H9 (cell line): ENCODE measurements around the gene WDFY1. TPM values are rescaled to one million over a fixed set of nuclear protein-coding genes. Genes with fewer than 3 reads are reported as not detected.

Experiments used
- DNase-seq: peaks from one replicate; pipeline ENCODE4 v3.0.0-alpha.2; 2017
- H2AFZ ChIP-seq: one replicate; pipeline ENCODE4 v1.6.1; 2013; ENCODE audit warnings: mild to moderate bottlenecking, low read length, control low read depth, moderate library complexity
- H2AK5ac ChIP-seq: 2 replicates; pipeline ENCODE4 v1.6.1; 2013; ENCODE audit warnings: low read length, control low read depth, mixed read lengths; ENCODE audit not compliant: insufficient read length
- H2BK120ac ChIP-seq: one replicate; pipeline ENCODE4 v1.6.1; 2013; ENCODE audit warnings: low read depth, mild to moderate bottlenecking, low read length, control low read depth, inconsistent platforms; ENCODE audit not compliant: poor library complexity, severe bottlenecking
- H2BK12ac ChIP-seq: 2 replicates; pipeline ENCODE4 v1.6.1; 2013; ENCODE audit warnings: low read length, control low read depth, mixed read lengths, low read depth; ENCODE audit not compliant: insufficient read length
- H2BK15ac ChIP-seq: 2 replicates; pipeline ENCODE4 v1.6.1; 2013; ENCODE audit warnings: low read depth, low read length, control low read depth
- H2BK20ac ChIP-seq: one replicate; pipeline ENCODE4 v1.6.1; 2013; ENCODE audit warnings: low read depth, mild to moderate bottlenecking, low read length, control low read depth, inconsistent platforms; ENCODE audit not compliant: poor library complexity, severe bottlenecking
- H2BK5ac ChIP-seq: 2 replicates; pipeline ENCODE4 v1.6.1; 2013; ENCODE audit warnings: low read length, control low read depth, mixed read lengths; ENCODE audit not compliant: insufficient read length
- H3K14ac ChIP-seq: 2 replicates; pipeline ENCODE4 v1.6.1; 2013; ENCODE audit warnings: low read length, control low read depth; ENCODE audit not compliant: insufficient read depth
- H3K18ac ChIP-seq: 2 replicates; pipeline ENCODE4 v1.6.1; 2013; ENCODE audit warnings: low read depth, mild to moderate bottlenecking, mixed read lengths, low read length, control low read depth; ENCODE audit not compliant: insufficient read length
- H3K23ac ChIP-seq: 2 replicates; pipeline ENCODE4 v1.6.1; 2013; ENCODE audit warnings: low read length, control low read depth, mixed read lengths, low read depth; ENCODE audit not compliant: insufficient read length
- H3K23me2 ChIP-seq: 2 replicates; pipeline ENCODE4 v1.6.1; 2013; ENCODE audit warnings: low read depth, mild to moderate bottlenecking, mixed read lengths, low read length, control low read depth; ENCODE audit not compliant: insufficient read length, poor library complexity, severe bottlenecking
- H3K27ac ChIP-seq: 2 replicates; pipeline ENCODE4 v1.5.1; 2013; ENCODE audit warnings: low read length, control low read depth, mixed read lengths, low read depth; ENCODE audit not compliant: insufficient read length
- H3K27me3 ChIP-seq: 2 replicates; pipeline ENCODE4 v1.6.1; 2013; ENCODE audit warnings: low read length, control low read depth, inconsistent platforms; ENCODE audit not compliant: insufficient read depth
- H3K4ac ChIP-seq: 2 replicates; pipeline ENCODE4 v1.6.1; 2013; ENCODE audit warnings: low read depth, mild to moderate bottlenecking, control low read depth, inconsistent platforms, low read length, moderate library complexity
- H3K4me1 ChIP-seq: 2 replicates; pipeline ENCODE4 v1.6.1; 2013; ENCODE audit warnings: low read length, control low read depth, inconsistent platforms; ENCODE audit not compliant: insufficient read depth
- H3K4me2 ChIP-seq: 2 replicates; pipeline ENCODE4 v1.6.1; 2013; ENCODE audit warnings: low read length, control low read depth, mixed read lengths; ENCODE audit not compliant: insufficient read length, insufficient read depth
- H3K56ac ChIP-seq: 2 replicates; pipeline ENCODE4 v1.6.1; 2013; ENCODE audit warnings: low read depth, mild to moderate bottlenecking, mixed read lengths, low read length, control low read depth; ENCODE audit not compliant: insufficient read length
- H3K79me1 ChIP-seq: 2 replicates; pipeline ENCODE4 v1.6.1; 2013; ENCODE audit warnings: low read depth, mild to moderate bottlenecking, moderate library complexity, low read length, control low read depth, inconsistent platforms; ENCODE audit not compliant: insufficient read depth, poor library complexity, severe bottlenecking
- H3K79me2 ChIP-seq: 2 replicates; pipeline ENCODE4 v1.6.1; 2013; ENCODE audit warnings: low read length, control low read depth, inconsistent platforms; ENCODE audit not compliant: insufficient read depth
- H3K9ac ChIP-seq: 2 replicates; pipeline ENCODE4 v1.6.1; 2013; ENCODE audit warnings: low read length, control low read depth, mixed read lengths; ENCODE audit not compliant: insufficient read length; ENCODE audit errors: extremely low read depth
- H3K9me3 ChIP-seq: one replicate; pipeline ENCODE4 v1.6.1; 2013; ENCODE audit warnings: low read depth, low read length, inconsistent platforms; ENCODE audit not compliant: control insufficient read depth
- H3T11ph ChIP-seq: one replicate; pipeline ENCODE4 v1.6.1; 2013; ENCODE audit warnings: mild to moderate bottlenecking, low read length, control low read depth, inconsistent platforms
- H4K20me1 ChIP-seq: one replicate; pipeline ENCODE4 v1.6.1; 2013; ENCODE audit not compliant: control insufficient read depth, insufficient read length, insufficient read depth
- H4K5ac ChIP-seq: 2 replicates; pipeline ENCODE4 v1.6.1; 2013; ENCODE audit warnings: low read depth, mild to moderate bottlenecking, mixed read lengths, low read length, control low read depth; ENCODE audit not compliant: insufficient read length
- H4K8ac ChIP-seq: replicated peaks from 2 replicates; pipeline ENCODE4 v1.6.1; 2013; ENCODE audit warnings: low read length, control low read depth, mixed read lengths, low read depth; ENCODE audit not compliant: insufficient read length
- H4K91ac ChIP-seq: 2 replicates; pipeline ENCODE4 v1.6.1; 2013; ENCODE audit warnings: low read depth, mild to moderate bottlenecking, moderate library complexity, mixed read lengths, low read length, control low read depth; ENCODE audit not compliant: insufficient read length
- H3K27ac Mint-ChIP-seq, 3 experiments: 2 replicates in 2 of 3; 3 replicates in 1 of 3; pipeline ENCODE4 v1.8.0; 2020 to 2021; ENCODE audit warnings: mixed read lengths in 3 of 3, mild to moderate bottlenecking in 1 of 3, moderate library complexity in 1 of 3
- H3K27me3 Mint-ChIP-seq: 2 replicates; pipeline ENCODE4 v1.8.0; 2021; ENCODE audit warnings: low read depth, mild to moderate bottlenecking, moderate library complexity, mixed read lengths
- H3K36me3 Mint-ChIP-seq, 3 experiments: 2 replicates in 2 of 3; 3 replicates in 1 of 3; pipeline ENCODE4 v1.8.0; 2020 to 2021; ENCODE audit warnings: low read depth in 3 of 3, mixed read lengths in 3 of 3; ENCODE audit not compliant: insufficient read depth in 1 of 3
- H3K4me1 Mint-ChIP-seq, 2 experiments: 2 replicates each; pipeline ENCODE4 v1.8.0; 2020; ENCODE audit warnings: mixed read lengths in 2 of 2
- H3K4me3 Mint-ChIP-seq, 2 experiments: 2 replicates in 1 of 2; 3 replicates in 1 of 2; pipeline ENCODE4 v1.8.0; 2020 to 2021; ENCODE audit warnings: mild to moderate bottlenecking in 2 of 2, mixed read lengths in 2 of 2, moderate library complexity in 1 of 2
- H3K9me3 Mint-ChIP-seq, 2 experiments: 2 replicates in 1 of 2; 3 replicates in 1 of 2; pipeline ENCODE4 v1.8.0; 2020; ENCODE audit warnings: mild to moderate bottlenecking in 2 of 2, mixed read lengths in 2 of 2, moderate library complexity in 1 of 2
- WGBS: extraction: QIAGEN DNeasy Blood & Tissue Kit; methylation state at CpG from one replicate; pipeline ENCODE4 v1.1.7; 2013; ENCODE audit warnings: missing lambda C conversion rate, low lambda C conversion rate, mixed read lengths; ENCODE audit not compliant: insufficient read length; ENCODE audit errors: extremely low coverage; 5-methylcytosine and 5-hydroxymethylcytosine counted together
- total RNA-seq: library from RNA; stranded (reverse); gene quantifications from 2 replicates; pipeline ENCODE4 v1.2.1, GENCODE V29; 2021
- TF ChIP-seq, protein P1 (sequence below): fragments of 200-600 bp; sonication (generic); conservative IDR thresholded peaks from 3 replicates; pipeline ENCODE4 v1.8.0; 2021; ENCODE audit warnings: antibody characterized with exemption, mild to moderate bottlenecking

WDFY1 gene
- total RNA-seq, 1 experiment from 2014 or later, result 54.1 TPM

DNA sequence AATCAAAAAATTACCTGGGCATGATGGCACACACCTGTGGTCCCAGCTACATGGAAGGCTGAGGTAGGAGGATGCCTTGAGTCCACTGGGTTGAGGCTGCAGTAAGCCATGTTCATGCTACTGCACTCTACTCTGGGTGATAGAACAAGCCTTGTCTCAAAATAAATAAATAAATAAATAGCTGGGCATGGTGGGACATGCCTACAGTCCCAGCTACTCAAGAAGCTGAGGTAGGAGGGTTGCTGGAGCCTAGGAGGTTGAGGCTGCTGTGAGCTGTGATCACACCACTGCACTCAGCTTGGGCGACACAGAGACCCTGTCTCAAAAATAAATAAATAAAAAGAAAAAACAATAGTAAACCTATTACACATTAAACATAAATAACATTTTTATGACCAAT, 110.7 kb downstream of the WDFY1 start:
- peaks cover 35 to 39% of the 10 kb centered on the region in 2 experiments for H3K4me1 Mint-ChIP-seq
- Histone ChIP-seq H2BK15ac (no peak overlapping the region), H3K4me2 (no peak overlapping the region), H4K5ac (no peak overlapping the region), H4K20me1 (no peaks in the 10 kb centered on the region), H3K9me3 (no peaks in the 10 kb centered on the region), H3K79me1 (no peaks in the 10 kb centered on the region), H2BK12ac (no peak overlapping the region), H3K9ac (no peak overlapping the region), H2BK120ac (no peak overlapping the region), H2BK20ac (no peak overlapping the region), H2AK5ac (no peak overlapping the region), H3T11ph (no peak overlapping the region), H3K27ac (no peak overlapping the region), H3K79me2 (peaks cover 4% of the 10 kb centered on the region; the same call in 1 of the 2 replicates), H3K23ac (no peak overlapping the region), H3K56ac (no peak overlapping the region), H3K18ac (no peak overlapping the region), H2AFZ (no peak overlapping the region), H4K91ac (no peak overlapping the region), H2BK5ac (no peak overlapping the region), H3K4me1 (peaks cover 6% of the 10 kb centered on the region; the same call in 1 of the 2 replicates), H3K23me2 (peaks cover 4% of the 10 kb centered on the region), H3K4ac (no peak overlapping the region), H4K8ac (no peak overlapping the region), H3K27me3 (no peaks in the 10 kb centered on the region), H3K14ac (no peak overlapping the region)
- no peak overlapping the region for H3K27ac Mint-ChIP-seq
- no peak for DNase-seq
- TF ChIP-seq, protein P1, sequence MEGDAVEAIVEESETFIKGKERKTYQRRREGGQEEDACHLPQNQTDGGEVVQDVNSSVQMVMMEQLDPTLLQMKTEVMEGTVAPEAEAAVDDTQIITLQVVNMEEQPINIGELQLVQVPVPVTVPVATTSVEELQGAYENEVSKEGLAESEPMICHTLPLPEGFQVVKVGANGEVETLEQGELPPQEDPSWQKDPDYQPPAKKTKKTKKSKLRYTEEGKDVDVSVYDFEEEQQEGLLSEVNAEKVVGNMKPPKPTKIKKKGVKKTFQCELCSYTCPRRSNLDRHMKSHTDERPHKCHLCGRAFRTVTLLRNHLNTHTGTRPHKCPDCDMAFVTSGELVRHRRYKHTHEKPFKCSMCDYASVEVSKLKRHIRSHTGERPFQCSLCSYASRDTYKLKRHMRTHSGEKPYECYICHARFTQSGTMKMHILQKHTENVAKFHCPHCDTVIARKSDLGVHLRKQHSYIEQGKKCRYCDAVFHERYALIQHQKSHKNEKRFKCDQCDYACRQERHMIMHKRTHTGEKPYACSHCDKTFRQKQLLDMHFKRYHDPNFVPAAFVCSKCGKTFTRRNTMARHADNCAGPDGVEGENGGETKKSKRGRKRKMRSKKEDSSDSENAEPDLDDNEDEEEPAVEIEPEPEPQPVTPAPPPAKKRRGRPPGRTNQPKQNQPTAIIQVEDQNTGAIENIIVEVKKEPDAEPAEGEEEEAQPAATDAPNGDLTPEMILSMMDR, result no peak
- WGBS, result no CpG with 5 or more reads among the region's 1 CpG
- H3K9me3 Mint-ChIP-seq, result no peaks in the 10 kb centered on the region
- H3K4me3 Mint-ChIP-seq, result no peak overlapping the region
- H3K36me3 Mint-ChIP-seq, result peaks cover 0 to 3% (median 2%) of the 10 kb centered on the region in 3 experiments; a peak in 1 of 7 replicates
- peaks cover 6% of the 10 kb centered on the region for H3K27me3 Mint-ChIP-seq
